GM19239 (cell line): ENCODE measurements around the gene FAM111A.
A peak's percentile ranks its signal among the peaks of the same experiment; 100 is the strongest.
"Not testable (repeated sequence)": the region's sequence is repeated elsewhere in the genome, so short reads cannot be mapped to it uniquely, and the experiment has no call there.

Source experiments
- DNase-seq: peaks from one replicate; pipeline ENCODE4 v3.0.0; 2011; ENCODE audit warnings: low spot score; ENCODE audit not compliant: insufficient read length
- FAIRE-seq: peaks from 2 replicates; lab custom pipeline; 2011; peaks lifted over from hg19 to GRCh38; lab: Jason Lieb, UNC

FAM111A gene

GRCh38 chr11:59142530-59143507 is at the start of gene FAM111A:
FAM111A (plus strand) TSS chr11:59142856; CDS start chr11:59148873, 6,017 bp downstream.
- DNase-seq (peak; percentile 50), FAIRE-seq (peak; percentile 94)

- FAIRE-seq: peak; percentile 78
- not testable (repeated sequence) for DNase-seq
Observed at GRCh38 chr11:59093576-59093975, 49.1 kb upstream of the FAM111A start.

DNA sequence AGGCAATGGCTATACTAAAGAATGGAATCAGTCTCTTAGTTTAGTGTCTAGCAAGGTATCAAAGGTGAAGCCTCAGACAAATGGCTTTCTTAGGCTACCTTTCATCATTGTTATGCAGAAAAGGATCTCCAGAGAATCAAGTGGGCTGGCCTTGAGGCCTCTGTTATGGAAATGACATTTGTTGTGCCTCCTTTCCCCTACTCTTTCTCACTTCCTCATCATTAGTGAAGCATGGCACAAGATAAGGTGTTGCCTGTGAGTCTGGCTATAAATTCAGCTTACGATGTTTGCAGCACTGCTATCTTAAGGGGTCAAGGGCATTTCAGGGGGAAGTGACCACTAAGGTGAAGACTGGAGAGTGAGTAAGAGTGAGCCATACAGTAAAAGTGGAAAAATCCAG is 47.4 kb upstream of the FAM111A start:
- DNase-seq: not testable (repeated sequence)
- FAIRE-seq: peak; percentile 89

DNA sequence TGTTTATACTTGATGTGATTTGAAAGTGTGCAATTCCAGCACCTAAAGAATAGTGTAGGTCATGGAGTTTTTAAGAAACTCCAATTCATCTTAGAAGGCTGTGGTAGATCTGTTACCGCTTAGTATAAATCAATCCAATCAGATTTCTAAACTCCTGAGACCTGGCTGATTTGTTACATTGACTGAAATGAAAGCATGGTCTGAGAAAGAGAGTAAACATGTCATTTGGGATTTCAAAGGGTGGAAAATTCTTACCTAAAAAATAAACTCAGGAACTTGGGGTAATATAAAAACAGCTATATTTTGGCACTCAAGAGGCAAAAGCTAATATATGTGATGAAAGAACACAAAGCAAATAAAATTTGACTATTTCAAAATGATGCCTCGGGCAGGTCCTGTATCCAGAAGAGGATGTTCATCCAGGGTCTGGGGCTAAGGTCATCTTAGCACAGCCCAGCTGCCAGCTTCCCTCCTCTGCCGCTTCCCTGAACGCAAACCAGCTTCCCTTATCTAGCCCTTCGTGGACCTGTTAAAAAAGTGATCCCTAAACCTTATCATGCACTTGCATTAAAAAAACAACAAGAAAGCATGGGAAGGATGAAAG is 46.6 kb upstream of the FAM111A start:
- FAIRE-seq, DNase-seq: not testable (repeated sequence)

- no peak for DNase-seq
- FAIRE-seq: peak; percentile 85
Observed at GRCh38 chr11:59097113-59097708, 45.4 kb upstream of the FAM111A start.

- DNase-seq: not testable (repeated sequence)
- peak; percentile 26 for FAIRE-seq
Observed at GRCh38 chr11:59097938-59098337, 44.7 kb upstream of the FAM111A start.

DNA sequence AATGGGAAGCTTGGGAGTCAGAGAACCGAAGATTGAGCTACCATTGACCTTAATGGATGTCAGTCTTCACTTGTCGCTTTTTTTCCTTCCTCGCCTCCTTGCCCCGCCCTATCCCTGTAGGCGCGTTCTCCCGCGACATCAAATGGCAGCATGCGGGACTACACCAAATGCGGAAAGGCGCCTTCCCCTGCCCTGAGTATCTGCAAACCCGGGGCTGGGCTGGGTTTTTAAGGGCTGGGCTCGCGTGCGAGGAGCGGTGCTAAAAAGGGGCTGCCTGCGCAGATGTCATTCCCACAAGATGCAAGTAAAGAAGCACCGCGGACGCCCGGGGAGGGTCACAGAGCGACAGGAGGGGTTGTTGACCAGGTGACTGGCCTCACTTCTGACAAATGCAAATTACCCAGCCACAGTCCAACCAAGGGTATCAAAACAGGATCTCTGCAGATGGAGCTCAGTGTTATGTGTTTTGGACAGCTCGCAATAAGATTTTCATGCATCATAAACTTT is 40.3 kb upstream of the FAM111A start:
- DNase-seq (peak; percentile 32), FAIRE-seq (peak; percentile 98)

DNA sequence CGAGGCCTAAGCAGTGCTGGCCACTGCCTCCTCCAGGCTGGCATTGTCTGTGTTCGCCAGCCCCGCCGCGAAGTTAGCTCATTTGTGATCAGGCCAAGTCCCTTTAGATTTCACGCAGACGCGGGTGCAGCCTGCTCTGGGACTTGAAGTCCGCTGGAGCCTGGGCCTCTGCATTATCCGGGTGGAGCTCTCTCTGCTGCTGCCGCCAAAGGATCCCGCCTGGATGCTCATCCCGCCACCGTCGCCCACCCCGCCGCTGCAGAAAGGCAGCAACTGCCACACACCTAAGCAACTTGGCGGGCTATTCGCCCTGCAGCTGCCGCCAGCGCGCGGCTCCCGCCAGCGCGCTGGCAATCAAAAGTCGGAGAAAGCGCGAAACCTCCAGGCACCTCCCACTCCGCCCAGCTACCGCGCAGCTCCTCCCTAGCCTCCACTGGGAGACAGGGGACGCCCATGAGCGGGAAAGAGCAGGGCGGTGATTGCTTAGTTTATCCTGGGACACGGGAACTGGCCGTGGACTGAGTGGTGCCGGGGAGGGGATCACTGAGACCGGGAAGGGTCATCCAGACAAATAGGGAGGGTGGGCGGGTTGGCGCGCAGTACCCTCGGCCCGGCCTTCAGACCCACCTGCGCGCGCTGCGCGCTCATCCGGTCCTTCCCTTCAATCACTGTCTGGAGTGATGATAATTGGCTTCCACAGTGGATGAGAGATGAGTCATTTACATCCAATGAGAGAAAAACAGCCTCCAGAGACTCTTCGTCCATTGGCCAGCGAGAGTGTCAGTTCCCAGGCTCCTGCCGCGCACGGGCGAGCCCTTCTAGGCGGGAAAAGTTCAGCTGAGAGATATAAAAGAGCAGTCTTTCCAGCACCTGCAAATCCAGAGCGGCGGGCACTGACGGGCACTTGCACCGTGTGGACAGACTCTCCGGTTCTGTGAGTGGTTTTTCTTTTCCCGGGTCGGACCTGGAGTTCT is 36.0 kb upstream of the FAM111A start, which contains the start of gene FAM111B:
Gene FAM111B, plus strand, starts transcription at position 875 of the 974 bp plus-strand sequence. CDS start 2,389 bp downstream, outside the sequence.
- FAIRE-seq (peak; percentile 96), DNase-seq (peak; percentile 64)

- FAIRE-seq: peak; percentile 90
- DNase-seq: not testable (repeated sequence)
Observed at GRCh38 chr11:59107721-59108120, 34.9 kb upstream of the FAM111A start.

DNA sequence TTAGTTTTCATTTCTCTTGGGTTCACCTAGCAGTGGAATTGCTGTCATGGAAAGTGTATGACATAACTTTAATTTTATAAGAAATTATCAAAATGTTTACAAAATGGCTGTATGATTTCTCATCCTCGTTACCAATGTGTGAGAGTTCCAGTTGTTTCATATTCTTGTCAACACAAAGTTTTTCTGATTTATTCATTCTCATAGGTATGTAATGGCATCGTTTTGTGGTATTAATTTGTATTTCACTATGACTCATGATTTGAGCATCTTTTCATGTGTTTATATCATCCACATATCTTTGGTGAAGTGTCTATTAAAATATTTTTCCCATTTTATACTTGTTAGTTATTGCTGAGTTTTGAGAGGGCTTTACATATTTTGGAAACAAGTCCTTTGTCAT is 30.2 kb upstream of the FAM111A start:
- no peak for DNase-seq
- FAIRE-seq: peak; percentile 66

DNA sequence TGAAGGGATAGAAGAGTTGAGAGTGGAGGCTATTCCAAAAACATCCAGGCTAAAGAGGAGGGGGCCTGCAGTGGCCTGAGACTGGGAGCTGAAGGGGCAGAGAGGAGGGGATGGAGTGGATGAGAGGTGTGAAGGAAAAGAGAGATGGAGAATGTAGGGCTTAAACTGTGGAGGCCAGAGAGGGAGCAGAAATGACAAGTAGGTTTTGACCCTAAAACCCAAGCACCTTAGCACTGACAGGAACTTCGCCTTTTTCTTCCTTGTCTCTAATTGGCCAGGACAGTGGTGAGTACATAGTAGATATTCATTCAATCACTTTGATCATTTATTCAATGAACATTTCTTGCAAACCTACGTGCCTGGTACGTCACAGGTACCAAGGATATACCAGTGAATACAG is 28.3 kb upstream of the FAM111A start:
- FAIRE-seq (no peak), DNase-seq (no peak)

DNA sequence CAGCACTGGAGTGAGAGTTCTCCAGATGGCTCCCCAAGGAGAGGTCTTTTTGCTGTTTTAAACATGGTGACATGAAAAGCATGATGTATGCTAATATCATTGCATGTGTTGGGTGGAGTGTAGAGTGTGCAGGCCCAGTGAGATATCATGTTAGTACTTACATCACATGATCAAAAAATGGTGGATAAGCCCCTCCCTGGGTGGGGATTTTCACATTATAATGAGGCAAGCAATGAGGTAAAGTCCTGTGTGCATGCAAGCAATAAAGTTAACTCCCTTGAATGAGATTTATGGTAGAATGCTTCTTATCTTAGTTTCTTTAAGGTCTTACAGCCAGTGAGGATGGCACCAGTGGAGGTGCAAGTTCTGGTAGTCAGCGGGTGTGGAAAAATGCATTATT is 27.1 kb upstream of the FAM111A start:
- FAIRE-seq (no peak), DNase-seq (no peak)

- DNase-seq (no peak), FAIRE-seq (no peak)
Observed at GRCh38 chr11:59117774-59118173, 24.9 kb upstream of the FAM111A start.

- no peak for FAIRE-seq
Observed at GRCh38 chr11:59119826-59120225, 22.8 kb upstream of the FAM111A start.

DNA sequence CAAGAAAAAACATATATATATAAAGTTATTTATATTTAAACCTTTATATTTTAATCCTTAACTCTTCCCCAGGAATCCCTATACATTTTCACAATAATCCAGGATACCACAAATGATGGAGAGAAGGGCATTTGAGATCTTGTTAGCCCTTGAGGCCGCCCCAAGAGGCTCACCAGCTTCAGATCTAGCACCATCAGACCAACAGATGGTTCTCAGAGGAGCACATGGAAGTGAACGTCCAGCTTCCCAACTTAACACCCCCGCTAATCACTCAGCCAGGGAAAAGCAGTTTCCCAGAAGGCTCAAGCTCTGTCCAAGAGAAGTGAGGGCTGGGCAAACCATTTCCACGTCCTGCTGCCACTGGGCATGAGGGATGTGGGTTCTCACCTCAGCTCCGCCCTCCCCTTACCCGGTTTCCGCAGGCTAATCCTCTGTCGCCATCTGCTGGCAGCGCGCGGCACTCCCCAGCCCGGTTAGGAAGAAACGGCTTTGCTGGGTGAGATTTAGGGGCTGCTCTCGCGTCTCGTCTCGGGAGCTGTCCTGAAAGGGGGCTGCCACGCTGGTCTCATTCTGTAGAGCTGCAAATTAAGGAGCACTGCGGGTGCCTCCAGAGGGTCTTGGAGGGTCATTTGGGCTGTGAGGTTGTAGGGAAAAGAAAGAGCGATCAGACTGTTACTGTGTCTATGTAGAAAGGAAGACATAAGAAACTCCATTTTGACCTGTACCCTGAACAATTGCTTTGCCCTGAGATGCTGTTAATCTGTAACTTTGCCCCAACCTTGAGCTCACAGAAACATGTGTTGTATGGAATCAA is 6.8 kb upstream of the FAM111A start:
- peak; percentile 86 for FAIRE-seq
- DNase-seq: peak; percentile 49

More at GRCh38 chr11:59119826-59120225, 22.8 kb upstream of the FAM111A start:
- DNase-seq: no peak

GRCh38 chr11:59136551-59136950 is 6.1 kb upstream of the FAM111A start:
- DNase-seq, FAIRE-seq: not testable (repeated sequence)

DNA sequence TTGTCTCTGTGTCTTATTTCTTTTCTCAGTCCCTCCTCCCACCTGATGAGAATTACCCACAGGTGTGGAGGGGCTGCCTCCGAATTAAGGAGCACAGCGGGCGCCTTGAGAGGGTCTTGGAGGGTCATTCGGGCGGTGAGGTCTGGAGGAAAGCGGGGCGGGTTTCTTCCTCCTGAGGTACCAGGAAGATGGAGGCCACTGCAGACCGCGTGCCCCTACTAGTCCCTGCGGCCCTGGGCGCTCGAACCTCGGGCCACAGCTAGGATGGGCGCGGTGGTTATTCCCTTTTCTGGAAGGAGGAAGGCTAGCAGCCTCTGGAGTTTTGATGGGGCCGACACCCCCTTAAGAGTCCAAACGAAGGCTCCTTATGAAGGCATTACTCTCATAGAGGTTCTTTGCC is 5.5 kb upstream of the FAM111A start:
- FAIRE-seq (no peak), DNase-seq (no peak)

- FAIRE-seq (no peak), DNase-seq (no peak)
Observed at GRCh38 chr11:59138643-59139042, 4.0 kb upstream of the FAM111A start.
